OCI-LY1 (cell line): ENCODE data around the gene TDO2.

Source experiments
- EZH2 ChIP-seq: fragments of 200-600 bp; sonication (generic), shearing (Covaris generic); IDR thresholded peaks from 2 replicates; pipeline ENCODE4 v1.8.0; 2017; ENCODE audit warnings: borderline replicate concordance, mixed run types, mild to moderate bottlenecking, antibody characterized with exemption, low read length, moderate library complexity, mixed read lengths
- TF ChIP-seq, protein P1 (sequence below): fragments of 200-600 bp; sonication (generic), shearing (Covaris generic); IDR thresholded peaks from 2 replicates; pipeline ENCODE4 v1.5.1; 2017; ENCODE audit warnings: mild to moderate bottlenecking, antibody characterized with exemption, low read length, moderate library complexity, mixed read lengths

DNA sequence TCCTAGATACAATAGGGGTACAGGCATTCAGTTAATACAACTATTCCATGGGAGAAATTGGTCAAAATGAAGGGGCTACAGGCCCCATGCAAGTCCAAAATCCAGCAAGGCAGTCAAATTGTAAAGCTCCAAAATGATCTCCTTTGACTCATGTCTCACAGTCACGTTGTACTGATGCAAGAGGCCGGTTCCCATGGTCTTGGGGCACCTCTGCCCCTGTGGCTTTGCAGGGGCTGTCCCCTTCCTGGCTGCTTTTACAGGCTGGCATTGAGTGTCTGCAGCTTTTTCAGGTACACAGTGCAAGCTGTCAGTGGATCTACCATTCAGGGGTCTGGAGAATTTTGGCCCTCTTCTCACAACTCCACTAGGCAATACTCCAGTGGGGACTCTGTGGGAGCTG, 24.9 kb upstream of the TDO2 start:
- TF ChIP-seq, protein P1, sequence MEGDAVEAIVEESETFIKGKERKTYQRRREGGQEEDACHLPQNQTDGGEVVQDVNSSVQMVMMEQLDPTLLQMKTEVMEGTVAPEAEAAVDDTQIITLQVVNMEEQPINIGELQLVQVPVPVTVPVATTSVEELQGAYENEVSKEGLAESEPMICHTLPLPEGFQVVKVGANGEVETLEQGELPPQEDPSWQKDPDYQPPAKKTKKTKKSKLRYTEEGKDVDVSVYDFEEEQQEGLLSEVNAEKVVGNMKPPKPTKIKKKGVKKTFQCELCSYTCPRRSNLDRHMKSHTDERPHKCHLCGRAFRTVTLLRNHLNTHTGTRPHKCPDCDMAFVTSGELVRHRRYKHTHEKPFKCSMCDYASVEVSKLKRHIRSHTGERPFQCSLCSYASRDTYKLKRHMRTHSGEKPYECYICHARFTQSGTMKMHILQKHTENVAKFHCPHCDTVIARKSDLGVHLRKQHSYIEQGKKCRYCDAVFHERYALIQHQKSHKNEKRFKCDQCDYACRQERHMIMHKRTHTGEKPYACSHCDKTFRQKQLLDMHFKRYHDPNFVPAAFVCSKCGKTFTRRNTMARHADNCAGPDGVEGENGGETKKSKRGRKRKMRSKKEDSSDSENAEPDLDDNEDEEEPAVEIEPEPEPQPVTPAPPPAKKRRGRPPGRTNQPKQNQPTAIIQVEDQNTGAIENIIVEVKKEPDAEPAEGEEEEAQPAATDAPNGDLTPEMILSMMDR = no peak
- TF ChIP-seq EZH2 = no peak
